Activated T-cell treated with anti-CD3 and anti-CD28 coated beads, Interleukin-2, amount 50 U/mL, for 72 hours (primary cell): ENCODE results near the gene TOR1AIP1. TPM values are rescaled to one million over a fixed set of nuclear protein-coding genes. Genes with fewer than 3 reads are reported as not detected.

Experiments
- ATAC-seq, 2 donors: fragments of 150-1000 bp; cut with Tn5 transposase; replicated peaks in 1 of 2; 2 replicates each; pipeline ENCODE4 v1.10.0; 2021; ENCODE audit warnings: moderate library complexity in 2 of 2, mild to moderate bottlenecking in 1 of 2
- DNase-seq, 2 donors: peaks; one replicate each; pipeline ENCODE4 v3.0.0; 2021 to 2022; ENCODE audit warnings: mixed read lengths in 1 of 2
- H3K27ac Mint-ChIP-seq: one replicate; pipeline ENCODE4 v1.8.0; 2022; ENCODE audit warnings: mild to moderate bottlenecking, moderate library complexity, mixed read lengths
- H3K27me3 Mint-ChIP-seq: one replicate; pipeline ENCODE4 v1.8.0; 2022; ENCODE audit warnings: low read depth, mixed read lengths
- H3K36me3 Mint-ChIP-seq, 2 donors: one replicate each; pipeline ENCODE4 v1.8.0; 2022; ENCODE audit warnings: mixed read lengths in 2 of 2, mild to moderate bottlenecking in 1 of 2; ENCODE audit not compliant: insufficient read depth in 2 of 2
- H3K4me1 Mint-ChIP-seq: one replicate; pipeline ENCODE4 v1.8.0; 2022; ENCODE audit warnings: low read depth, mixed read lengths
- H3K4me3 Mint-ChIP-seq, 2 donors: one replicate each; pipeline ENCODE4 v1.8.0; 2022; ENCODE audit warnings: mild to moderate bottlenecking in 2 of 2, mixed read lengths in 2 of 2, moderate library complexity in 2 of 2
- H3K9me3 Mint-ChIP-seq, 2 donors: one replicate each; pipeline ENCODE4 v1.8.0; 2022; ENCODE audit warnings: mixed read lengths in 2 of 2
- total RNA-seq, 2 donors: library from RNA; stranded (reverse); gene quantifications; one replicate each; pipeline ENCODE4 v1.2.3, GENCODE V29; 2022

The TOR1AIP1 gene
- total RNA-seq, 2 donors from 2014 or later: 55.2 to 57.9 TPM

- Mint-ChIP-seq H3K27ac (no peak overlapping the region), H3K4me1 (no peaks in the 10 kb centered on the region), H3K9me3 (no peaks in the 10 kb centered on the region), H3K36me3 (no peaks in the 10 kb centered on the region), H3K27me3 (no peaks in the 10 kb centered on the region), H3K4me3 (no peak overlapping the region)
- ATAC-seq (no peak), DNase-seq (no peak)
These were observed 48.8 kb downstream of the TOR1AIP1 start for GRCh38 chr1:179930867-179931266.

GRCh38 chr1:179933219-179933618, 51.1 kb downstream of the TOR1AIP1 start:
- no peaks in the 10 kb centered on the region for H3K4me1 Mint-ChIP-seq
- no peak overlapping the region for H3K4me3 Mint-ChIP-seq
- DNase-seq (no peak), ATAC-seq (no peak)
- no peaks in the 10 kb centered on the region for H3K9me3 Mint-ChIP-seq
- H3K36me3 Mint-ChIP-seq: no peaks in the 10 kb centered on the region
- no peak overlapping the region for H3K27ac Mint-ChIP-seq
- H3K27me3 Mint-ChIP-seq: no peaks in the 10 kb centered on the region

- H3K36me3 Mint-ChIP-seq: no peaks in the 10 kb centered on the region
- H3K27me3 Mint-ChIP-seq: no peaks in the 10 kb centered on the region
- H3K4me3 Mint-ChIP-seq: no peak overlapping the region
- no peak for DNase-seq
- no peak for ATAC-seq
- H3K4me1 Mint-ChIP-seq: no peaks in the 10 kb centered on the region
- H3K9me3 Mint-ChIP-seq: no peaks in the 10 kb centered on the region
- H3K27ac Mint-ChIP-seq: no peak overlapping the region
These were observed 53.9 kb downstream of the TOR1AIP1 start for GRCh38 chr1:179935909-179936496.

- no peak overlapping the region for H3K4me3 Mint-ChIP-seq
- DNase-seq (no peak), ATAC-seq (no peak)
- no peaks in the 10 kb centered on the region for H3K36me3 Mint-ChIP-seq
- no peaks in the 10 kb centered on the region for H3K9me3 Mint-ChIP-seq
- no peaks in the 10 kb centered on the region for H3K4me1 Mint-ChIP-seq
- H3K27ac Mint-ChIP-seq: no peak overlapping the region
- H3K27me3 Mint-ChIP-seq: no peaks in the 10 kb centered on the region
These were observed 55.7 kb downstream of the TOR1AIP1 start for GRCh38 chr1:179937668-179938254.

GRCh38 chr1:179938752-179939151, 56.7 kb downstream of the TOR1AIP1 start:
- Mint-ChIP-seq H3K4me3 (no peak overlapping the region), H3K36me3 (no peaks in the 10 kb centered on the region), H3K27ac (no peak overlapping the region), H3K27me3 (no peaks in the 10 kb centered on the region), H3K9me3 (no peaks in the 10 kb centered on the region), H3K4me1 (no peaks in the 10 kb centered on the region)
- ATAC-seq (no peak), DNase-seq (no peak)

GRCh38 chr1:179939941-179940340, 57.9 kb downstream of the TOR1AIP1 start:
- Mint-ChIP-seq H3K36me3 (no peaks in the 10 kb centered on the region), H3K4me3 (no peak overlapping the region), H3K4me1 (no peaks in the 10 kb centered on the region), H3K27me3 (no peaks in the 10 kb centered on the region), H3K27ac (no peak overlapping the region), H3K9me3 (no peaks in the 10 kb centered on the region)
- DNase-seq (no peak), ATAC-seq (no peak)

DNA sequence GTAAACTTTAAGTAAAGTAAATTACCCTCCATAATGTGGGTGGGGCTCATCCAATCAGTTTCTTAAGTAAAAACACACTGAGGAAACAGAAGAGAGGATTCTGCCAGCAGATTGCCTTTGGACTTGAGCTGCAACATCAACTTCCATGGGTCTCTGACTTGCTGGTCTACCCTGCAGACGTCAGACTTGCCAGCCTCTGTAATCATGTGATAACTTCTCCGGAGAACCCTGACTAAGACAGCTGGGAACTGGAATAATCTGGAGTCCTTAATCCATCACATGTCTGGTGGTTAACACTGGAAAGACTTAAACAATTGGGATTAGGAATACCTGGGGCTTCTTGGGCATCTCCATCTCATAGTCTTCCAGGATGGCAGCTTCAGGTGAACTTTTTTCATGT, 59.4 kb downstream of the TOR1AIP1 start:
- Mint-ChIP-seq H3K9me3 (no peaks in the 10 kb centered on the region), H3K4me3 (no peak overlapping the region), H3K27ac (no peak overlapping the region), H3K27me3 (no peaks in the 10 kb centered on the region), H3K4me1 (no peaks in the 10 kb centered on the region), H3K36me3 (no peaks in the 10 kb centered on the region)
- no peak for ATAC-seq
- DNase-seq: no peak

GRCh38 chr1:179950651-179951050, 68.6 kb downstream of the TOR1AIP1 start:
- no peaks in the 10 kb centered on the region for H3K36me3 Mint-ChIP-seq
- no peak for ATAC-seq
- no peaks in the 10 kb centered on the region for H3K27me3 Mint-ChIP-seq
- H3K4me3 Mint-ChIP-seq: no peak overlapping the region
- DNase-seq: no peak
- no peak overlapping the region for H3K27ac Mint-ChIP-seq
- H3K4me1 Mint-ChIP-seq: peaks cover 28% of the 10 kb centered on the region
- H3K9me3 Mint-ChIP-seq: peaks cover 0 to 1% of the 10 kb centered on the region in 2 donors

- DNase-seq: no peak
- H3K27me3 Mint-ChIP-seq: no peaks in the 10 kb centered on the region
- H3K9me3 Mint-ChIP-seq: peaks cover 0 to 1% of the 10 kb centered on the region in 2 donors
- no peaks in the 10 kb centered on the region for H3K36me3 Mint-ChIP-seq
- peaks cover 38% of the 10 kb centered on the region for H3K4me1 Mint-ChIP-seq
- no peak for ATAC-seq
- H3K4me3 Mint-ChIP-seq: peak overlapping the region in 1 of 2 donors; percentile 69
- peak overlapping the region; percentile 4 for H3K27ac Mint-ChIP-seq
These were observed 69.5 kb downstream of the TOR1AIP1 start for GRCh38 chr1:179951383-179952144.

- Mint-ChIP-seq H3K4me1 (peaks cover 44% of the 10 kb centered on the region), H3K9me3 (peaks cover 0 to 1% of the 10 kb centered on the region in 2 donors), H3K27me3 (no peaks in the 10 kb centered on the region), H3K36me3 (no peaks in the 10 kb centered on the region), H3K27ac (peak overlapping the region; percentile 86), H3K4me3 (peak overlapping the region; percentile 5 to 69)
- DNase-seq (no peak), ATAC-seq (no peak)
These were observed 70.1 kb downstream of the TOR1AIP1 start for GRCh38 chr1:179952186-179952585.

GRCh38 chr1:179953974-179954492, 71.9 kb downstream of the TOR1AIP1 start:
- peak; percentile 32 to 34 for ATAC-seq
- peak overlapping the region; percentile 90 for H3K4me3 Mint-ChIP-seq
- peaks cover 0 to 1% of the 10 kb centered on the region in 2 donors for H3K9me3 Mint-ChIP-seq
- peak; percentile 58 to 60 for DNase-seq
- H3K4me1 Mint-ChIP-seq: peaks cover 53% of the 10 kb centered on the region
- H3K27ac Mint-ChIP-seq: peak overlapping the region; percentile 86
- H3K27me3 Mint-ChIP-seq: no peaks in the 10 kb centered on the region
- no peaks in the 10 kb centered on the region for H3K36me3 Mint-ChIP-seq

DNA sequence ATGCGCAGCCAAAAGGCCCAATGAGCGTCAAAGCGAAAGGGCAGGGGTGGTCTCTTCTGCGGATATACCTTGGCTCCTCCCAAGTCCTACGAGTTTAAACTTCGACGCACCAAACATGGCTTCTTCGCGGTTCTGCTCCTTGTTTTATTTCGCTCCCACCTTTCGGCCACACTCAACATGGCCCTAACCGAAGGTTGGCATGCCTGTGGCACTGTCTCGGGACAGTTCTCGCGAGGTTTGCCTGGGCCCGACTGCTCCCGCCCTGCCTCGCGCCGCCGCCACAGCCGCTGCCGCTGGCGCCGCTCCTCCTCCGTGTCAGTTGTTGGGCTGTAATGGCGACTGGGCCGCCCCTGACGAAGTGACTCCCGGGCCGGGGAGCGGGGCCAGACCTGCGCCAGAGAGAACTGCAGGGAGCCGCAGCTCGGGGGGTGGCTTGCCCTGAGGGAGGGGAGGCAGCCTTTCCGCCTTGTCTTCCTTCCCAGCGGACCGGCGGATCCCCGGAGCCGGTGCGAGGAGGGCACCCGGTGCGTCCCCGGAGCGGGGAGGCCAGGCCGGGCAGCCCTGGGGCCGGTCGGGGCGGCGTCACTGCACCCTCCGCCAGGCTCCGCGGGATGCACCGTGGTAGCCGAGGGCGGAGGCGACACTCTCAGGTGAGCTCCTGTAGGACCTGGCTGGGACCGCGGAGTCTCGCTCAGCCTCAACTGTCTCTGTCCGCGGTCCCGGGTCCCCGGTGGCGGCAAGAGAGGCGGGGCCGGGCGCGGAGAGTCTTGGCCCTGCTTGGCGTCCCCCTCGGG, 72.6 kb downstream of the TOR1AIP1 start, which contains the start of gene CEP350:
CEP350 (plus strand) TSS at position 318 of the 794 bp plus-strand sequence. CDS start 31,372 bp downstream, outside the sequence.
- ATAC-seq (peak; percentile 92 to 93), DNase-seq (peak; percentile 97 to 99)
- peaks cover 58% of the 10 kb centered on the region for H3K4me1 Mint-ChIP-seq
- H3K9me3 Mint-ChIP-seq: peaks cover 0 to 1% of the 10 kb centered on the region in 2 donors
- H3K4me3 Mint-ChIP-seq: peak within 1 kb of the TSS; percentile 90
- H3K36me3 Mint-ChIP-seq: no peaks in the 10 kb centered on the region
- no peaks in the 10 kb centered on the region for H3K27me3 Mint-ChIP-seq
- peak within 1 kb of the TSS; percentile 86 for H3K27ac Mint-ChIP-seq
